Ishikawa (cell line): ENCODE data around the gene MLH1.

Source experiments
- CREB1 ChIP-seq: IDR thresholded peaks from 2 replicates; pipeline ENCODE4 v1.6.1; 2012; ENCODE audit warnings: low read depth
- EGR1 ChIP-seq: IDR thresholded peaks from 2 replicates; pipeline ENCODE4 v1.6.1; 2012
- EP300 ChIP-seq: IDR thresholded peaks from 2 replicates; pipeline ENCODE4 v1.6.1; 2012; ENCODE audit warnings: borderline replicate concordance
- FOXM1 ChIP-seq: IDR thresholded peaks from 2 replicates; pipeline ENCODE4 v1.6.1; 2012; ENCODE audit warnings: low read depth, borderline replicate concordance
- MAX ChIP-seq: IDR thresholded peaks from 2 replicates; pipeline ENCODE4 v1.6.1; 2012
- NFIC ChIP-seq: IDR thresholded peaks from 2 replicates; pipeline ENCODE4 v1.6.1; 2012
- RAD21 ChIP-seq: IDR thresholded peaks from 2 replicates; pipeline ENCODE4 v1.6.1; 2012; ENCODE audit warnings: low read depth
- REST ChIP-seq: IDR thresholded peaks from 2 replicates; pipeline ENCODE4 v1.6.1; 2012; ENCODE audit warnings: low read depth, mild to moderate bottlenecking
- TAF1 ChIP-seq: IDR thresholded peaks from 2 replicates; pipeline ENCODE4 v1.6.1; 2012; ENCODE audit warnings: low read depth, mild to moderate bottlenecking
- TCF12 ChIP-seq: IDR thresholded peaks from 2 replicates; pipeline ENCODE4 v1.6.1; 2012; ENCODE audit warnings: low read depth
- YY1 ChIP-seq: IDR thresholded peaks from 2 replicates; pipeline ENCODE4 v1.6.1; 2012; ENCODE audit warnings: low read depth
- ZBTB7A ChIP-seq: IDR thresholded peaks from 2 replicates; pipeline ENCODE4 v1.6.1; 2012; ENCODE audit warnings: low read depth

GRCh38 chr3:37032961-37033360, 39.6 kb downstream of the MLH1 start:
- TF ChIP-seq YY1 (no peak), REST (no peak), CREB1 (no peak), RAD21 (no peak), NFIC (no peak), EP300 (no peak), TAF1 (no peak), MAX (no peak), EGR1 (no peak), ZBTB7A (no peak), FOXM1 (no peak), TCF12 (no peak)
